Measurements from ENCODE around the gene ARSD. TPM values are rescaled to one million over a fixed set of nuclear protein-coding genes. Genes with fewer than 3 reads are reported as not detected.
A peak's percentile ranks its signal among the peaks of the same experiment; 100 is the strongest.
"Not testable (repeated sequence)": the region's sequence is repeated elsewhere in the genome, so short reads cannot be mapped to it uniquely, and the experiment has no call there.

The ARSD gene
- total RNA-seq, 1 donor from 2014 or later, result 35.3 TPM

- no peak for DNase-seq (ENCODE audit: low spot score)
- peak; percentile 57 for TF ChIP-seq CTCF (IDR thresholded peaks at IDR 0.05)
- Mint-ChIP-seq H3K9me3 (ENCODE audit: low read depth) (no peaks in the 10 kb centered on the region), H3K27ac (ENCODE audit: unreplicated experiment) (peak overlapping the region; percentile 82), H3K36me3 (ENCODE audit: low read depth) (no peaks in the 10 kb centered on the region), H3K4me3 (ENCODE audit: unreplicated experiment) (peak overlapping the region; percentile 77), H3K27me3 (ENCODE audit: low read depth) (no peaks in the 10 kb centered on the region), H3K4me1 (ENCODE audit: low read depth) (peaks cover 40% of the 10 kb centered on the region)
Observed at GRCh38 chrX:2967998-2968909, 39.1 kb upstream of the ARSD start.

- peak overlapping the region; percentile 77 for H3K4me3 Mint-ChIP-seq (ENCODE audit: unreplicated experiment)
- peaks cover 41% of the 10 kb centered on the region for H3K4me1 Mint-ChIP-seq (ENCODE audit: low read depth)
- no peaks in the 10 kb centered on the region for H3K27me3 Mint-ChIP-seq (ENCODE audit: low read depth)
- H3K27ac Mint-ChIP-seq (ENCODE audit: unreplicated experiment), result peak overlapping the region; percentile 82
- TF ChIP-seq CTCF (IDR thresholded peaks at IDR 0.05), result no peak
- no peak for DNase-seq (ENCODE audit: low spot score)
- no peaks in the 10 kb centered on the region for H3K36me3 Mint-ChIP-seq (ENCODE audit: low read depth)
- no peaks in the 10 kb centered on the region for H3K9me3 Mint-ChIP-seq (ENCODE audit: low read depth)
Observed at GRCh38 chrX:2967584-2967983, 38.4 kb upstream of the ARSD start.

- Mint-ChIP-seq H3K27me3 (ENCODE audit: low read depth) (no peaks in the 10 kb centered on the region), H3K9me3 (ENCODE audit: low read depth) (no peaks in the 10 kb centered on the region), H3K4me3 (ENCODE audit: unreplicated experiment) (peak overlapping the region; percentile 28), H3K27ac (ENCODE audit: unreplicated experiment) (peak overlapping the region; percentile 45), H3K36me3 (ENCODE audit: low read depth) (no peaks in the 10 kb centered on the region), H3K4me1 (ENCODE audit: low read depth) (peaks cover 41% of the 10 kb centered on the region)
- no peak for DNase-seq (ENCODE audit: low spot score)
- TF ChIP-seq CTCF (IDR thresholded peaks at IDR 0.05), result no peak
Observed at GRCh38 chrX:2967012-2967411, 37.9 kb upstream of the ARSD start.

- Mint-ChIP-seq H3K27ac (ENCODE audit: unreplicated experiment) (no peak overlapping the region), H3K27me3 (ENCODE audit: low read depth) (no peaks in the 10 kb centered on the region), H3K9me3 (ENCODE audit: low read depth) (no peaks in the 10 kb centered on the region), H3K4me1 (ENCODE audit: low read depth) (peaks cover 41% of the 10 kb centered on the region), H3K4me3 (ENCODE audit: unreplicated experiment) (no peak overlapping the region), H3K36me3 (ENCODE audit: low read depth) (no peaks in the 10 kb centered on the region)
- no peak for DNase-seq (ENCODE audit: low spot score)
- TF ChIP-seq CTCF (IDR thresholded peaks at IDR 0.05), result no peak
Observed at GRCh38 chrX:2965965-2966364, 36.8 kb upstream of the ARSD start.

- Mint-ChIP-seq H3K4me3 (ENCODE audit: unreplicated experiment) (peak overlapping the region; percentile 59), H3K4me1 (ENCODE audit: low read depth) (peaks cover 47% of the 10 kb centered on the region), H3K27ac (ENCODE audit: unreplicated experiment) (peak overlapping the region; percentile 99)
- DNase-seq (ENCODE audit: low spot score); H3K9me3 Mint-ChIP-seq (ENCODE audit: low read depth); H3K36me3 Mint-ChIP-seq (ENCODE audit: low read depth); H3K27me3 Mint-ChIP-seq (ENCODE audit: low read depth): not testable (repeated sequence)
Observed at GRCh38 chrX:2963992-2964794, 35.1 kb upstream of the ARSD start.

GRCh38 chrX:2963449-2963848 lies 34.3 kb upstream of the ARSD start:
- H3K36me3 Mint-ChIP-seq (ENCODE audit: low read depth); H3K9me3 Mint-ChIP-seq (ENCODE audit: low read depth); H3K27me3 Mint-ChIP-seq (ENCODE audit: low read depth); H3K4me3 Mint-ChIP-seq (ENCODE audit: unreplicated experiment); DNase-seq (ENCODE audit: low spot score): not testable (repeated sequence)
- peaks cover 42% of the 10 kb centered on the region for H3K4me1 Mint-ChIP-seq (ENCODE audit: low read depth)
- H3K27ac Mint-ChIP-seq (ENCODE audit: unreplicated experiment), result peak overlapping the region; percentile 99

Data from chondrocyte (in vitro differentiated cells).